Bronchial epithelial cell (primary cell): Measurements from ENCODE around the gene CACNA2D3. TPM values are rescaled to one million over a fixed set of nuclear protein-coding genes. Genes with fewer than 3 reads are reported as not detected.
A peak's percentile ranks its signal among the peaks of the same experiment; 100 is the strongest.

Experiments
- DNase-seq: peaks from one replicate; pipeline ENCODE4 v3.0.0-alpha.2; 2010; ENCODE audit warnings: low read depth
- FAIRE-seq: peaks from 2 replicates; lab custom pipeline; 2011; peaks lifted over from hg19 to GRCh38; lab: Jason Lieb, UNC
- H3K27me3 ChIP-seq: 2 replicates; pipeline ENCODE4 v1.5.1; 2011; ENCODE audit warnings: low read length; ENCODE audit not compliant: control insufficient read depth, insufficient read depth
- H3K36me3 ChIP-seq: 2 replicates; pipeline ENCODE4 v1.5.1; 2011; ENCODE audit warnings: low read length; ENCODE audit not compliant: control insufficient read depth, insufficient read depth
- H3K4me3 ChIP-seq: 2 replicates; pipeline ENCODE4 v1.5.1; 2011; ENCODE audit warnings: mild to moderate bottlenecking, low read depth, low read length, control low read depth
- CTCF ChIP-seq: IDR thresholded peaks from 2 replicates; pipeline ENCODE4 v1.5.1; 2011; ENCODE audit warnings: mild to moderate bottlenecking, moderate library complexity, low read length, control low read depth, inconsistent platforms; ENCODE audit not compliant: insufficient read depth, severe bottlenecking
- total RNA-seq: library from RNA; depleted of rRNA; stranded (reverse); fragments of >200 nt; gene quantifications from 2 replicates; pipeline ENCODE4 v1.2.1, GENCODE V29; 2014

Gene CACNA2D3
- total RNA-seq, 1 donor from 2014 or later: not detected

GRCh38 chr3:54393150-54393549 lies 270.8 kb downstream of the CACNA2D3 start:
- Histone ChIP-seq H3K27me3 (no peaks in the 10 kb centered on the region), H3K36me3 (no peaks in the 10 kb centered on the region), H3K4me3 (no peak overlapping the region)
- no peak for FAIRE-seq
- TF ChIP-seq CTCF: no peak
- DNase-seq: no peak

DNA sequence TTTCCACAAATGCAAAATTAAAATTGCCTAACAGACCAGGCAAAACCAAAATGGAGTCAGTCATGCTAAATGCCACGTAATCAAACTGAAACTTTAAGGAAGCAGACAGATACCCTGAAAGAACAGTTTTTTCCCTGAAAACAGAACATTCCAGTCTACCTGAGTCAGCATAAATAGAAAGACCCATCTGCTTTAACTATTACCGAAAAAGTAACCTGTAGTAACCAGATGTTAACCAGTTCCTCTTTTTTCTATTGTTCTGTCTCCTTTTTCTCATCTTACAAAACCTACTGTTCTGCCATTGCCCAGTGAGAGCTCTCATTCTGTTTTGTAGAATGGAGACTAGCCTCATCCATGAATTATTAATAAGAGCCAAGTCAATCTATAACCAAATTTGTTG lies 286.0 kb downstream of the CACNA2D3 start:
- TF ChIP-seq CTCF: no peak
- Histone ChIP-seq H3K27me3 (no peaks in the 10 kb centered on the region), H3K36me3 (no peaks in the 10 kb centered on the region), H3K4me3 (no peak overlapping the region)
- no peak for FAIRE-seq
- DNase-seq: no peak

DNA sequence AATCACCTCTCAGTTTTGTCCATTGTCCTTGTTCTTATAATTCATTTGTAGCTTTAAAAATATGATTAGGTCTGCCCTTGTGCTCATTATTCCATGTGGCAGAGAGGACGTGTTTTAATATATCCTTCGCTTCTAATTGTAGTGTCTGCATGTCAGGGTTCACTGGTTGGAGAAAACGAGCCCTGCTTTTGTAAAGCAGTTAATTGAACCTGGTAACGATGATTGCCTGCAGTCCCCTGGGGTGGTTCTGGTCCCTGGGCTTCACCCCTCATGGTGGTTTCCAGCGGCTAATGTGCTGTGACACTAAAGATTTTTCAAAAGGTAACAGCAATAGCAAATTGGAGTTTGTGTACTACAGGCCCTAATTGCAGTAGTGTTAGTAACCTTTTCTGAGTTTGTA lies 299.6 kb downstream of the CACNA2D3 start:
- no peak overlapping the region for H3K4me3 ChIP-seq
- H3K27me3 ChIP-seq: no peaks in the 10 kb centered on the region
- no peak for TF ChIP-seq CTCF
- FAIRE-seq: no peak
- no peak for DNase-seq
- no peaks in the 10 kb centered on the region for H3K36me3 ChIP-seq

GRCh38 chr3:54424292-54424691 lies 301.9 kb downstream of the CACNA2D3 start:
- FAIRE-seq (no peak), DNase-seq (no peak)
- TF ChIP-seq CTCF: no peak
- no peak overlapping the region for H3K4me3 ChIP-seq
- no peaks in the 10 kb centered on the region for H3K36me3 ChIP-seq
- no peaks in the 10 kb centered on the region for H3K27me3 ChIP-seq

GRCh38 chr3:54426381-54426780 lies 304.0 kb downstream of the CACNA2D3 start:
- H3K36me3 ChIP-seq: no peaks in the 10 kb centered on the region
- no peaks in the 10 kb centered on the region for H3K27me3 ChIP-seq
- TF ChIP-seq CTCF: no peak
- DNase-seq (no peak), FAIRE-seq (no peak)
- H3K4me3 ChIP-seq: no peak overlapping the region

GRCh38 chr3:54427501-54427900 lies 305.1 kb downstream of the CACNA2D3 start:
- no peaks in the 10 kb centered on the region for H3K36me3 ChIP-seq
- TF ChIP-seq CTCF: no peak
- peak; percentile 28 for FAIRE-seq
- no peak overlapping the region for H3K4me3 ChIP-seq
- H3K27me3 ChIP-seq: no peaks in the 10 kb centered on the region
- DNase-seq: no peak
